Endothelial cell of hepatic sinusoid (primary cell): ENCODE measurements around the gene SLMAP.

ENCODE experiments used
- in situ Hi-C: cut with HindIII; loops from 2 replicates; pipeline ENCODE4 v1.10.0; 2017; ENCODE audit warnings: low sequenced_read_pairs

SLMAP gene

DNA sequence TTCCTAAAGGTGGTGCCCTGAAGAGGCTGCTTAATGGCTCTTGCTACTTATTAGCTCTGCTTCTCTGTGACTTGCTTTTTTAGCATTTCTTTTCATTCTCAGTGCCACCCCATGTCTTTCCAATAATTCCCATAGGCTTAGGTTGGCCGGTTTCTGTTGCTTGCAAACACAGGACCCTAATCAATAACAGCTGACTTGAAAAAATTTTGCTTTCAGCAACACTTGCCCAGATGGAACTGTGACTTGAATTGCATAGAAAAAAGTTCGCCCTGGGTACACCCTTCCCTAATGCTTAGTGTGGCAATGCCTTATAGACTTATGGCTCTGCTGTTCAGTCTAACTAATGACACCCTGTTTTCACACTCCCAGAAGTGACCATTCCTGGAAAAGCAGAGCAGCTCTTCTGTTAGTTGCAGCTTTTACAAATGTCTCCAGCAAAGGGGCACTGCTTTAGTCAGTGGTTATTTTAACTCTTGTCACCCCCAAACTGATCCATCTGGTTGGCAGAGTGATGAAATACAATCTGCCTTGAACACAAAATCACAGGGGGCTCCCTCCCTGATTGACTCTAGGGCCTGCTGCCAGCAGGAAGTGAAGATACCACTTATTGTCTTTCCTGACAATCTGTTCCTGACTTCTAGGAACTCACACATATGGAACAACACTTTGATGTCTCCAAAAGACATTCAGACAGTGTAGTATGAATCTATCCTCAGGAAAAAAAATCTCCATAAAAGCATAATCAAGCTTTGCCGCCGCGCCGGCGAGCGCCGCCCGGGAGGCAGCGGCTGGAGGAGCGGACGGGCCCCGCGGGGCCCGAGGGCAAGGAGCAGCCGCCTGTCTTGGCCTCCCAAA lies 9.7 kb upstream of the SLMAP start:
- in situ Hi-C loops: no loop called here

DNA sequence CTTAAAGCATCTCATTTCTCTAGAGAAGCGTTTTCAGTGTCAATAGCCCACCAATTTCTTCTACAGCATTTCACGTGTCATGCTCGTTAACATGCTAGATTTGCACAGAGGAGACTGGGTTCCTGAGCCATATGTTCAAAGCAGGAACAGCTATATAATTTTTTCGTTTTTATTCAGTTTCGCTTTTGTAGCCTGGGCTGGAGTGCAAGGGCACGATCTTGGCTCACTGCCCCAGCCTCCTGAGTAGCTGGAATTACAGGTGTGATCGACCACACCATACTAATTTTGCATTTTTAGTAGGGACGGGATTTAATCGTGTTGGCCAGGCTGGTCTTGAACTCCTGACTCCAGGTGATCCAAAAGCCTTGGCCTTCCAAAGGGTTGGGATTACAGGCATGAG lies 6.6 kb upstream of the SLMAP start:
- in situ Hi-C loops: no loop called here

DNA sequence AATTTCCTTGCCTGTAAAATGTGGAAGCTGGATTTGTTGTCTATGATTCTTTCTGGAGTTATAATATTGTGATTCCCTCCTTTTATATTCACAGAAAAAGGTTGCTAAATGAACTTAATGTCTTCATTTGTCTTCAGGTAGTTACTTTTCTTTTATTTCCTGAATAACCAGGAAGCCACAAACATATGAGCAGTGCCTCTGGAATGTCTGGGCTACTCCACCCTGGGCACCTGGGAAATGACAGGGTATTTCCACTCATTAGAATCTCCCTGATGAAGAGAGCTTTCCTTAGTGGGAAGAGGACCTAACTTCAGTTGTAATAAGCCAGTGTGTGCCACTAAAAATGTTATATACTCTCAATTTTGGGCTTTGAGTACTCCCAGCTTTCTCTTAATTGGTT lies 3.8 kb upstream of the SLMAP start:
- in situ Hi-C loops: loop anchor here (10.0 kb wide), 1 partner anchor 62 kb away; no protein-coding TSS in a partner anchor

DNA sequence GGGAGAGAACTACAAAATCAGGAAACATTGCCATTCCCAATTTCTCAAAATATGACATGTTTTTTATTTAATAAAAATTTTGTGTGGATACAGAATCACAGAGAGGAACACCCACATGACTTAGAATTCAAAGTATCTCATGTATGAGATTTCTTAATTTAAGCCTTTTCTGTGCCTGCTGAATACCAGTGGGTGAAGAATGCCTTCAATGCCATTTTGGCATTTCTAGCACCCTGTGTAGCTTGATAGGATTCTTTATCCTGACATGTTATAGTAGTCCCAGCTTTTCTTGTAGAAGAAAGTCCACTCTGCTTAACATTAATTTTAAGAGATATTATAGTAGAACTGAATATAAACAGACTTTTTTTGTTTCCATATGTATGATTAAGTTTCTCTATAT lies 3.1 kb upstream of the SLMAP start:
- in situ Hi-C loops: loop anchor here (10.0 kb wide), 1 partner anchor 62 kb away; no protein-coding TSS in a partner anchor

DNA sequence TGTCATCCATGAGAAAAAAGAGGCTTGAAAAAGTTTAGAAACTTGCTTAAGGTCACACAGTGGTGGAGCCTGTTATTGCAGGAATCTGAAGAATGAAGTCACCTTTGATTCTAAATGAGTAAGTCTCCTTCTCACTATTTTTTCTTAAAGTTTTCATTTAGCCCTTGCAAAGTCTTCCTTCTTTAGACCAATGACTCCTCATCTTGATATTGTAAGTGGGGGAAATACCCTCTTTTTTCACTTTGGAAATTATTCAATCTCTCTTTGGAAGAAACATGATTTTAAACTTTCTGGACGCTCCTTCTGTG lies 787 bp upstream of the SLMAP start:
- in situ Hi-C loops: loop anchor here (10.0 kb wide), 1 partner anchor 59 kb away; no protein-coding TSS in a partner anchor

DNA sequence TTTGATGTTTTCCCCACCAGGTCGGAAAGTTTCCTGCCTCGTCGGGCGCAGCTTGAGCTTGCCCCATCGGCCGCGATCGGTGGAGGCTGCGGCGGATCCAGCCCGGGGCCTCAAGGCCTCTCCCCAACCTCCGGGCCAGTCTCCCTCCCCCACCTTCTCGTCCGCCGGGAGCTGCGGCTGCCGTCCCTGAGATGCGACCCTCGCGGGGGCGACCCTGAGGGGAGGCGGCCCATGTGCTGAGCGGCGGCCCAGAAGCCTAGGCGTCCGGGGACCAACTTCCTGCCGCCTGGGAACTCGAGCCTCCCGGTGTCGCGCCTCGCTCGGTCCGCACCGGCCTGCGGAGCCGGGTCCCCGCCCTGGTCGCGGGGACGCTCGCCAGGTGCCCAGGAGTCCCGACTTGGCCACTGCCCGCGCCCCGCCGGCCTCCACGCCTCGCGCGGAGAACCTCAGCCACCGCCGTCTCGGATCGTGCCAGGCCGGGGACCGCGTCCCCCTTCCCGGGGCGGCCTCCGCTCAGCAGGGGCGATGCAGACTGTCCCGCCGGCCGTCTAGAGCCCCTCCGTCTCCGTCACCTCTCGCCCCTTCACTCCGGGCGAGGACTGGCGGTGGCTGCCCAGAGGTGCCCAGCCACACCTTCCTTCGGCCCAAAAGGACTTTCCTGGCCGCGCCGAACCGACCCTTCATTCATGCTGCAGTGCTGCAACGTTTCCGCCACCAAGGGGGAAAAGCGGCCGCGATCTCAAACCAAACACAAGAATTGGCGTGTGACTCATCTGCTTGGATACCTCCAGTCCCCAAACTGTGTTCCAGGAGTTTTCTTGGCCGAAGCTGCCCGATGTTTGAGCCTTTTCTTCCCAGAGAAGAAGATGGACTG lies 656 bp downstream of the SLMAP start:
- in situ Hi-C loops: loop anchor here (10.0 kb wide), 1 partner anchor 58 kb away; no protein-coding TSS in a partner anchor

DNA sequence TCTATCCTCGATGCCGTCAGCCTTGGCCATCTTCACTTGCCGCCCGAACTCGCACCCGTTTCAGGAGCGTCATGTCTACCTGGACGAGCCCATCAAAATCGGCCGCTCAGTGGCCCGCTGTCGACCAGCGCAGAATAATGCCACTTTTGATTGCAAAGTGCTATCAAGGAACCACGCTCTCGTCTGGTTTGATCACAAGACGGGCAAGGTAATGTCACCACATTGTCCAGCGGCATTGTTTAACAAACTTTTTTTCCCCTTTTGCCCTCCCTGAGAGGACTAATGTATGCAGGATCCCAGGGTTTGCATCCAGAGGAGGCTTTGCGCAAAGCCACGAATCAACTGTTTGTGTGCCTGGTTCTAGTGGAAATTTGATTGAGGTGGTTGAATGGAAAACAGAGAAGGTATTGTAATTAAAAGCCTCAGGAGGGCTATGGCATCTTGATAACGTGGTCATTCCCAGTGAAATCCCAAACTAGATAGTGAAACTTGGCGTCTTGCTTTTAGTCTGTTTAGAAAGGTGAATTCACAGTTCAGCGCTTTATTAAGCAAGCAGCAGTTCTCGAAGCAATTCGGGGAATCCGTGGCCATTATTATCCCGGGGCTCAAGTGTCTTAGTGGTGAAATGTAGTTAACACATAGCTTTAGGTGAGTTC lies 1.7 kb downstream of the SLMAP start:
- in situ Hi-C loops: loop anchor here (10.0 kb wide), 1 partner anchor 57 kb away; no protein-coding TSS in a partner anchor

DNA sequence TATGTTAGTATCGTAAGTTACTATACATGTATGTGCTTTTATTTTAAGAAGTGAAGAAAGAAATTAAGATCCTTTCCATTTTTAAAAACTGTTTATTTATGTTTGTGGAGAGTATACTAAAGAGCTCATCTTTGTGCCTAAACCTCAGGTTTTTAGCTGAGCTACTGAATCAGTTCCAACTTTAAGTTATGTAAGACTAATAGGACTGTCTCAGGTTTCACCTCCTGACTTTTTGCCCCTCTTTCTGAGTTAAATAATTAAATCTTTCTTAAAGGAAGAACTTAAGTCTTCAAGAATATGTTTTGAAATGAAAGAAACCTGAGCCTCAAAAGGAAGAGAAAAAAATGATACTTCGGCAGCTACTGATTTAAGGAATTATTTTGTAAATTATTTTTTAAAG lies 2.6 kb downstream of the SLMAP start:
- in situ Hi-C loops: loop anchor here (10.0 kb wide), 1 partner anchor 56 kb away; no protein-coding TSS in a partner anchor

DNA sequence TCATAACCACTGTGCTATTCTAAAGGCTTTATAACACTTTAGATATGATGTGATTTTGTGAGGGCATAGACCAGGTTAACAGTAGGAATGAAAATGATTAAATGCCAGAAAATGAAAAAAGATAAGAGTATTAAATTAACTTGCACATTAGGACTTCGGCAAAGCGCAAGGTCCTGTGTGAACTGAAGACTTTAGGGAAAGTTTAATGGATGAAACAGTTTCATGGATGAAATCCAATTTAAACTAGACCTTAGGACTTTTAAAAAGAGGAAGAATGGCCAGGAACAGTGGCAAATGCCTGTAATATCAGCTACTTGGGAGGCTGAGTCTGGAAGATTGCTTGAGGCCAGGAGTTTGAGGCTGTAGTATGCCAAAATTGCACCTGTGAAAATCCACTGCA lies 8.7 kb downstream of the SLMAP start:
- in situ Hi-C loops: no loop called here

DNA sequence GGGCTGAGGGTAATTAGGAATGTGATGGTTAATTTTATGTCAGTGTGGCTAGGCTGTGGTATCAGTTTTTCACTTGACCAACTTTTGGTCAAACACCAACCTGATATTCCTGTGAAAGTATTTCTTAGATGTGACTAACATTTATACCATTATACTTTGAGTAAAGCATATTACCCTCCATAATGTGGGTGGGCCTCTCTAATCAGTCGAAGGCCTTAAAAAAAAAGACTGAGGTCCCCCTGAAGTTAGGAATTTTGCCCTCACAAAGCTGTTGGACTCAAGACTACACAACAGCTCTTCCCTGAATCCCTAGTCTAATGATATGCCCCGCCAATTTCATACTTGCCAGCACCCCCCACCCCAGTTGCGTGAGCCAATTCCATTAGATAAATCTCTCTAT lies 12.5 kb downstream of the SLMAP start:
- in situ Hi-C loops: no loop called here

DNA sequence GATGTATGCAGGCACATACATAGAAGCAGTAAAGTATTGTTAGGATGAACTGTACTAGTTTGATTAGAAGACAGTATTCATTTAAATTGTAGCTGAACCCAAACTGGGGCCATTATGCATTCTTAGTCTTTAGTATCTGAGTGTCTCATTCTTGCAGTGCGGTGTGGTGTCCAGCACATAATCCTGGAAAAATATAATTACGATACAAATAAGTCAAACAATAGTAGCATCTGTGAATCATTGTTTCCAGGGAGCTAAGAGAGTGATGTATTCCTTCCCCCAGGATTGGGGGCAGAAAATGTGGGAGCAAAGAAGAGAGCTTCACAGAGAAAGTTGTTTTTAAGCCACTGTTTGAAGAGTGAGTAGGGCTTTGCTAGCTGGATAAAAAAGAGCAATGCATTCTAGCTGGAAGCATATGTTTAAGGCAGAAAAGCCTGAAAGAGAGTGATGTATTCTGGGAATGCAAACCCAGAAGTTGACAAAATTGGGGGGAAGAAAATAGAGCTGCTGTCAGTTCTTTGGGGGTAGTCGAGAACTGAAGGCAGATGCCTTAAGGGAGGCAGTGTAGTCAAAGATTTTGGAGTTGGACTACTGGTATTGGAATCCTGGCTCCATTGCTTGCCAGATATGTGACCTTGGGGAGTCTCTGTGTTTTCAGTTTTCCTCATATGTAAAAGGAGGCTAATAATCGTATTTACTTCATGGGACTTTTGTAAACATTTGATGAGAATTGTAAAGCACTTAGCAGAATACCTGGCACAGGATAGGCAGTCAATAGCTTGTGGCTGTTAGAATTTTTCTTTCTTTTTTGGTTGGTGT lies 14.1 kb downstream of the SLMAP start:
- in situ Hi-C loops: no loop called here

DNA sequence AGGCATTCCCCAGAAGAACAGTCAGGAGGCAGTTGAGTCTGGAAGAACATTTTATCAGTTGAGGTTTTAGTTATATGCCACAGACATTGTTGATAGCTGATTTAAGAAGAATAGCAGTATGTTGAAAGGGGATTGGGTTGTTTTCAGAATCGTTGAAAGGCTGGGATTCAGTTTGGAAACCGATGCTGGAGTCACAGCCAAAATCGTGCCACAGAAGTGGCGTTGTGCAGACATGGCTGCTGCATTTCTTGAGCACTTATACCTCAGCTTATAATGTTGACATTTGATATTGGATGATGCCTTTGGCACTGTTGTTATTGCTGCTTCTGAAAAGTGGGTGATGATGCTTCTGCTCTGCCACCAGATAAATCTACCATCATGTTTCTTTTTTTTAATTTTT lies 16.1 kb downstream of the SLMAP start:
- in situ Hi-C loops: no loop called here

DNA sequence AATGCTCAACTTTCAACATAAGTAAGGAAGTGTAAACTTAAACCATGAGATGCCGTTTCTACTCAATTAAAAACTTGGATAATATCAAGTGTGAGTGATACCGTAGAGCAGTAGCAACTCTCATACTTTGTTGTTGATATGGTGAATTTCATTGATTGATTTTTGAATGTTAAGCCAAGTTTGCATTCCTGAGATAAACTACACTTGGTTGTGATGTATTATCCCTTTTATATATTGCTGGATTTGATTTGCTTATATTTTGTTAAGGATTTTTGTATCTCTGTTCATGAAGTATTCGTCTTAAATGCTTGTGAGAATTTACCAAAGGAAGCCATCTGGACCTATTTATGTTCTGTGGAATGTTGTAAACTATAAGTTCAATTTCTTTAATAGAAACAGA lies 21.7 kb downstream of the SLMAP start:
- in situ Hi-C loops: loop anchor here (5.0 kb wide), 1 partner anchor 50 kb away; no protein-coding TSS in a partner anchor

DNA sequence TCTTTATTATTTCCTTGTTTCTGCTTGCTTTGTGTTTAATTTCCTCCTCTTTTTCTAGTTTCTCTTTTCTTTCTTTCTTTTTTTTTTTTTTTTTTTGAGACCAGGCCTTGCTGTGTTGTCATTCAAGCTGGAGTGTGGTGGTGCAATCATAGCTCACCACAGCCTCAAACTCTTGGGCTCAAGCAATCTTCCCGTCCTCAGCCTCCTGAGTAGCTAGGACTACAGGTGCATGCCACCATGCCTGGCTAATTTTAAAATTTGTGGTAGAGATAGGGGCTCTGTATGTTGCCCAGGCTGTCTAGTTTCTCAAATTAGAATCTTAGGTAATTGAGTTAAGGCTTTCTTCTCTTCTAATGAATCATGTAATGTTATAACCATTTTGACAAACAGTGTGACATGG lies 22.4 kb downstream of the SLMAP start:
- in situ Hi-C loops: loop anchor here (5.0 kb wide), 1 partner anchor 49 kb away; no protein-coding TSS in a partner anchor

DNA sequence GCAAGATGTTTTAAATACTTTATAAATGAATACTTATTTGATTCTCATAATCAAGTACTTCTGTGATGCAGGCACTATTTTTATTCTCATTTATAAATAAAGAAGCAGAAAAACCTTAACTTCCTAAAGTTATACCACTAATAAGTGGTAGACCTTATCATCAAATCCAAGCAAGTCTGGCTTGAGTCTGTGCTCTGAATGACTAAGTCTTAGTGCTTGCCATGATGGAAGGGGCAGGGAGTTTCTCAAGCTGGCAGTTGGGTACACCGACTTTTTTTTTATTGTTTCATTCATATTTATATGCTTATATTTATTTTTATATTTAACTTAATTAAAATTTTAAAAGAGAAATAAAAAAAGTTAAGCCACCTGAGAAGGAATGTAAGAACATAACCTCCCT lies 23.6 kb downstream of the SLMAP start:
- in situ Hi-C loops: loop anchor here (5.0 kb wide), 1 partner anchor 48 kb away; no protein-coding TSS in a partner anchor

DNA sequence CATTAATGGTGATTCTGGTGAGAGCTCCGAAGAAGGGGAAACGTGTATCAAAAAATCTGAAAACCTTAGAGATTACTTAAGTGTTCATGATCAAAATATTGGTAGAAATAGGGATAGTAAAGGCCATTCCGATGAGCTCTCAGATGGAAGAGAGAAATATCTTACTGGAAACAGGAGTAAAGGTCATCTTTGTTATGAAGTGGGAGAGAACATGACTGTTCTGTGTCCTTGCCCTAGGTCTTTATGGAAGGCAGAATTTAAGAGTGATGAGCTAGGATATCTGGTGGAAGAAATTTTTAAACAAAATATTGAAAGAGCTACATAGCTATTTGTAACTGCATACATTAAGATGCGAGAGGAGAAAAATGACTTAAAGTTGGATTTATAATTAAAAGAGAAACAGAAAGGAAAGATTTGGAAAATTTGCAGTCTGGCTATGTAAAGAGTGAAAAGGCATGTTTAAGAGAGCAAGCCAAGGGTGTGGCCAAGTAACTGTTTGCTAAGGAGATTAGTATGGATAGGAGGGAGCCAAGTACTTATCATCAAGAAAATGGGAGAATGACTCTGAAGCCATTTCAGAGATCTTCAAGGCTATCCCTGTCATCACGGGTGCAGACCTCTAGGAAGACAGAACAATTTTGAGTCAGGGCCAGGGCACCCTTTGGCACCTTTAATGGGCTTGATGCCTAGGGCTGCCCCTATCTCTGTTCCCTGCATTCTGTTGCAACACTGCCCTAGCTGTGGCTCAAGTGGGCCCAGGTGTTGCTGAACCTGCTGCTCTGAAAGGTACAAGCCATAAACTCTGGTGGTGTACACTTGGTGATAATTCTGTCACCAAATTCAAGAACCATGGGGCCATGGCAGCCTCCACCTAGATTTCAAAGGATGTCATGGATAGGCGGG lies 27.3 kb downstream of the SLMAP start:
- in situ Hi-C loops: no loop called here

DNA sequence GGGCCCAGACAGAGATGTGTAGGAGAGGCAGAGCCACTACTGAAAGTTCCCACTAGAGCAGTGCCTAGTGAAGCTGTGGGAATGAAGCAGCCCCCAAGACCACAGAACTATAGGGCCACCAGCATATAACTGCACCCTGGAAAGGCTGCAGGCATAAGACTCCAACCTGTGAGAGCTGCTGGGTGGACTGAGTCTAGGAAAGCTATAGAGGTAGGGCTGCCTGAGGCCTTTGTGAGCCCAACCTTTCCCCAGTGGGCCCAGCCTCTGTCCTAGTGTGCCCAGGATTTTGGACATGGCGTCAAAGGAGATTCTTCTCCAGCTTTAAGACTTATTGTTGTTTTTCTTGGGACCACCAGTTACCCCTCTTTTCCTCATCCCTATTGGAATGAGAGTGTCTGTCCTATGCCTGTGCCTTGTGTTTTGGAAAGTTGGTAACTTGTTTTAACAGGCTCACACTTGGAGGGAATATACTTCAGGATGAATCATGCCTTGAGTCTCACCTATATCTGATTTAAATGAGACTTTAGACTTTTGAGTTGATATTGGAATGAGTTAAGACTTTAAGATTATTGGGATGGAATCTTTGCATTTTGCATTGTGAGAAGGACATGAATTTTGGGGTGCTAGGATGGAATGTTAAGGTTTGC lies 28.1 kb downstream of the SLMAP start:
- in situ Hi-C loops: no loop called here

DNA sequence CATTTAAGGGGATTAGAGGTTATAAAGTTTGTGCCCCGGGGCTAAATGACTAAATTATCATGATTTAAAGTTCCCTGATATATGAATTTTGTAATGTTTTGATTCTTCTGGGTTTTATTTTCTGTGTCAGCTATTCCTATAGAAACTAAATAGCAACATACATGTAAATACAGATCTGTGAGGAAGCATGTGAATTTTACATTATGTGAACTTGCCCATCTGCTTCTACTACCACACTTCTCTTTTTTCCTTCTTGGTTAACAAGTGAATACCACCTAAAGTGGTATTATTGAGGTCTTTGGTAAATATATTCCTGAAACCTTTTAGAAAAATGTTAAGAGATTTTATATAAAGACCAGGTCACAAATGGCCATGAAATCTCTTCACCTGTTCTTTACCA lies 29.3 kb downstream of the SLMAP start:
- in situ Hi-C loops: no loop called here
